Spleen (tissue), 7 donors: ENCODE results near the gene GPATCH4.

Experiments used
- POLR2A ChIP-seq, 3 donors: fragments of 450-650 bp; IDR thresholded peaks; one replicate each; pipeline ENCODE4 v1.5.1; 2017; ENCODE audit warnings: antibody characterized with exemption in 3 of 3, mild to moderate bottlenecking in 1 of 3
- TF ChIP-seq, protein P1 (sequence below), 11 experiments: fragments of 200-600 bp in 7 of 11; fragments of 450-650 bp in 4 of 11; sonication (generic) in 4 of 11; IDR thresholded peaks in 8 of 11; conservative IDR thresholded peaks in 3 of 11; 1 replicate in 7 of 11; 2 replicates in 4 of 11; pipeline versions ENCODE4 v1.4.0 to v1.8.0; 2016 to 2021; ENCODE audit warnings: antibody characterized with exemption in 11 of 11, inconsistent platforms in 4 of 11, mild to moderate bottlenecking in 1 of 11
- donor health status: DM: no; HTN: no; CAD: no; lungs with moderate emphysema.
- donor health status: DM: no; HTN: no; CAD: no.
- donor health status: DM: no; HTN: no; CAD: no.

DNA sequence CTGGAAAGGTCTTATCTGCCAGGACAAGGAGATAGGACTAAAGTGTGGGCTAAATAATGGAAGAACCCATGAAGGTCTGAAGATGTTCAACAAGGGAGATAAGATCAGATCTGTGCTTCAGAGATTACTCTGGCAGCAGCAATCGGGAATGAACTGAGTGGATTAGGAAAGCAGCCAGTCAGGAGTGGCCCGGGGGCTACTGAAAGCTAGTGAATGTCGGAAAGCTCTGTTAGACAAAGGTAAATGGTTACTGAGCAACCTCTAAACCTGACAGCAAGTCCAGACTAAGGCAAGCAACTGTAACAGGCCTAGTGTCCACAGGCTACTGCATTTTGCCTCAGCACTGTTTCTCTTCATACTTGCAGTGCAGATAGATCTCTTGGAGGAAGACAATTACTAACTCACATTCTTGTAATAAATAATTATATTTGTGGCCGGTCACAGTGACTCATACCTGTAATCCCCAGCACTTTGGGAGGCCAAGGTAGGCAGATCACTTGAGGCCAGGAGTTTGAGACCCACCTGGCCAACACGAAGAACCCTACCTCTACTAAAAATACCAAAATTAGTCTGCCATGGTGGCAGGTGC lies 41.4 kb downstream of the GPATCH4 start:
- TF ChIP-seq, protein P1, sequence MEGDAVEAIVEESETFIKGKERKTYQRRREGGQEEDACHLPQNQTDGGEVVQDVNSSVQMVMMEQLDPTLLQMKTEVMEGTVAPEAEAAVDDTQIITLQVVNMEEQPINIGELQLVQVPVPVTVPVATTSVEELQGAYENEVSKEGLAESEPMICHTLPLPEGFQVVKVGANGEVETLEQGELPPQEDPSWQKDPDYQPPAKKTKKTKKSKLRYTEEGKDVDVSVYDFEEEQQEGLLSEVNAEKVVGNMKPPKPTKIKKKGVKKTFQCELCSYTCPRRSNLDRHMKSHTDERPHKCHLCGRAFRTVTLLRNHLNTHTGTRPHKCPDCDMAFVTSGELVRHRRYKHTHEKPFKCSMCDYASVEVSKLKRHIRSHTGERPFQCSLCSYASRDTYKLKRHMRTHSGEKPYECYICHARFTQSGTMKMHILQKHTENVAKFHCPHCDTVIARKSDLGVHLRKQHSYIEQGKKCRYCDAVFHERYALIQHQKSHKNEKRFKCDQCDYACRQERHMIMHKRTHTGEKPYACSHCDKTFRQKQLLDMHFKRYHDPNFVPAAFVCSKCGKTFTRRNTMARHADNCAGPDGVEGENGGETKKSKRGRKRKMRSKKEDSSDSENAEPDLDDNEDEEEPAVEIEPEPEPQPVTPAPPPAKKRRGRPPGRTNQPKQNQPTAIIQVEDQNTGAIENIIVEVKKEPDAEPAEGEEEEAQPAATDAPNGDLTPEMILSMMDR (IDR thresholded peaks at IDR 0.05 in 8 of 11, conservative IDR thresholded peaks at IDR 0.05 in 3 of 11): no peak
- no peak for TF ChIP-seq POLR2A (IDR thresholded peaks at IDR 0.05)
